Stimulated activated CD4-positive, alpha-beta T cell treated with anti-CD3 and anti-CD28 coated beads, Interleukin-15, amount 100 ng/mL, for 24 hours (primary cell): Measurements from ENCODE around the gene COTL1.
A peak's percentile ranks its signal among the peaks of the same experiment; 100 is the strongest.

Experiments
- DNase-seq: peaks from one replicate; pipeline ENCODE4 v3.0.0-alpha.2; 2020

Gene COTL1

DNA sequence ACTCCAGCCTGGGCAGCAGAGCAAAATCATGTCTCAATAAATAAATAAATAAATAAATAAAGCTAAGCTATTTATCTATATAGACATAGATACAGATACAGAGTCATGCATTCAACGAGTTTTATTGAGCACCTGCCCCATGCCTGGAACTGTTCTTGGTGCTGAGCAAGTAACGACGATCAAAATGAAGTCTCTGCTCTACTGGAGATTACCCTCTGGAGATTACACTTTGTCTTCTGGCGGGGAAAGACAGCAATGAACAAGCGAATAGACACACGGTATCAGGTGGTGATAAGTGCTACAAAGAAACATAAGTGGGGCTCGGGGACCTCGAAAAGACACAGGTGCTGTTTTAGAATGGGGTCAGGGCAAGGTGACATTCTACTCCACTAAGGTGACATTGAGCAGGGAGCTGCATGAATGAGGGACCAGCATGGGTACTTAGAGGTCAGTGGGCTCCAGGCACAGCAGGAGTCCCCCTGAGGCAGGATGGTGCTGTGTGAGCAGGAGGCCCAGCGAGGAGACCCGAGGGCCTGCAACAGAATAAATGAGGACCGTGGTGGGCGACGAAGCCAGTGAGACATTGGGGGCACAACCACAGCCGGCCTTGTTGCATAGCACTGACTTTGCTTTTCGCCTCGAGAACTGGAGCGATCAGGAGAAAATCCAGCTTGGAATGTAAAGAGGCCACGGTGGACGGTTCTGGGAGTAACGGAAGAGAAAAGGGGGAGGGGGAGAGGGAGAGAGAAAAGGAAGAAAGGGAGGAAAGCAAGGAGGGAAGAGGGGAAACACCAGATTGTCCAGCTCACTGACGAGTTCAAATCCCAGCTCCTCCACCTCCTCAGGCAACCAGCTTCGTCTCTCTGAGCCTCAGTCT lies 71.0 kb downstream of the COTL1 start:
- DNase-seq, result no peak

- no peak for DNase-seq
Measured at GRCh38 chr16:84545114-84545737, 72.7 kb downstream of the COTL1 start.

GRCh38 chr16:84544031-84544773 lies 73.7 kb downstream of the COTL1 start:
- peak; percentile 65 for DNase-seq

GRCh38 chr16:84543253-84543652 lies 74.6 kb downstream of the COTL1 start:
- no peak for DNase-seq

DNA sequence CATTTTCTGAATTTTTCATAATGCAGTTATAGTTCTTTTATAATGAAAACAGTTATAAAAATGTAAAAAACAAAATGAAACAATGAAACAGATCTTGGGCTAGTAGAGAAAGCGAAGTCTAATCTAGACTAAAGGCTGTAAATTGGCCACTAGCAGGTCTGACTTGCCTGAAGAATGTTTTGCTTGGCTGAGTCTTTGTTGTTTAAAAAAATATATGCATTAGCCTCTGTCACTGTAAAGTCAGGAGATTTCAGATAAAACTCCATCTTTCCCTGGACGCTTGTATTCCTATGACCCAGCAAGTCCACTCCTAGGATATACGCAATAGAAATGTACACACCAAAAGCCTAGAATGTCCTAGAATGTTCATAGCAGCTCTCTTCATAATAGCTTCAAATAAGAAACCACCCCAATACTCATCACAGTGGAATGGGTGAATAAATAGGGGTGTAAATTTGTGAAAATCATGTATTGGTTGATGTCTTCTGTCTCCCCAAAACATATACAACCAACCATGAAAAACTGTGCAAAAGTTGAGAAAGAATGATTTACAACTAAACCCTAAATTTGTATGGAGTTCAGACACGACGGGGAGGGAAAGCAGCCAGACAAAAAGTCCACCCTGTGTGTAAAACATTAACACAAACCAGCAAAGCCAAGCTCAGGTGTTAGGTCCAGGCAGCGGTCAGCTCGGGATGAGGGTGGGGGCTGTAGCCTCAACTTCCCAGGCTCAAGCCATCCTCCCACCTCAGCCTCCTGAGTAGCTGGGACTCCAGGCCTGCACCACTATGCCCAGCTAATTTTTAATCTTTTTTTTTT lies 75.7 kb downstream of the COTL1 start:
- no peak for DNase-seq

- DNase-seq, result no peak
Measured at GRCh38 chr16:84540194-84540593, 77.7 kb downstream of the COTL1 start.

- no peak for DNase-seq
Measured at GRCh38 chr16:84538222-84538840, 79.5 kb downstream of the COTL1 start.

DNA sequence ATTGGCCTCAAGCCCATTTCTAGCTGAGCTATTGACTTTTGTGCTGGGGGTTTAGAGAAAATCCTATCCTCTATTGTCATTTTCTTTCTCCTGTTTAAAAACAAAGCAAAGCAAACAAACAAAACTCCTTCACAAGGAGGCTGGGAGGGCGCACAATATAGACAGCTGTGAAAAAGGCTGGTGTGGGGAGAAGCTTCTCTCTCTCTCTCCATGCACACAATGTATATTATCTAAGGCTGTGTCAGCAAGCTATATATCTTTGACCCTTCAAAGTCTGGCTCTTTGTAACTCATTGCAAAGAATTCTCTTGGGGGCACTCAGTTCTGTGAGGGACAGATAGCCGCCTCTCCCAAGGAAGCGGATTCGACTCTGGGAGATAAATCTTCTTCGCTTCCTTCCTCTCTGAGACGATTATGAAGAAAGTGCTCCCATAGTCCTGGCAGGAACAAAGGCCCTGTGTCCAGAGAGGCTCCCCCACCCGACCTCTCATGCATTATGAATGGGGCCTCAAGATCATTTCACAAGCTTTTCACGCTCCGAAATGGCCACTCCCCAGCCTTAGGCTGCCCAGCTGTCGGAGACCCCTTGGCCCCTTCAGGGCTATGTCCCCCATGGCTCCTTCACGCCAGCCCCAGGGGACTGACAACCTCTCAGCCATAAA lies 80.3 kb downstream of the COTL1 start:
- DNase-seq, result no peak

GRCh38 chr16:84535851-84536250 lies 82.0 kb downstream of the COTL1 start:
- DNase-seq, result no peak

GRCh38 chr16:84535408-84535807 lies 82.5 kb downstream of the COTL1 start:
- no peak for DNase-seq

- no peak for DNase-seq
Measured at GRCh38 chr16:84534815-84535214, 83.1 kb downstream of the COTL1 start.

GRCh38 chr16:84532855-84533486 lies 84.9 kb downstream of the COTL1 start:
- DNase-seq, result no peak

DNA sequence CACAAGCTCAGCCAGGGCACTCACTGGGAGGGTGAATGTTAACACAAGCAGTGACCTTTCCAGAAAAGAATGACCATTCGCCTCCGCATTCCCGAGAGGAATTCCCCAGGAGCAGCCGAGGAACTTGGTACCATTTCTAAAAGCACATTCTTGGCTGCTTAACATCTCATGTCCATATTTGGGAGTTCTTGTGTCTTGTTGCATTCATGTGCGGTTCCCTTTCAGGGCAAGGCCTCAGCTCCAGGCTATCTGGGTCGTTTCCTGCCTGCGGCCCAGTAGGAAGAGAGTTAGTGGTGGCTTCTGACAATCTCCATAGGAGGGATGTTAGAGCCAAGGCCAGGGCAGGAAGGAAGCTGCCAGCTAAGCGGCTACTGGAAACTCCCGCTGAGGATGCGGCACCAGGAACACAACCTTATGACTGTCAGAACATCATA lies 85.6 kb downstream of the COTL1 start:
- DNase-seq, result no peak

DNA sequence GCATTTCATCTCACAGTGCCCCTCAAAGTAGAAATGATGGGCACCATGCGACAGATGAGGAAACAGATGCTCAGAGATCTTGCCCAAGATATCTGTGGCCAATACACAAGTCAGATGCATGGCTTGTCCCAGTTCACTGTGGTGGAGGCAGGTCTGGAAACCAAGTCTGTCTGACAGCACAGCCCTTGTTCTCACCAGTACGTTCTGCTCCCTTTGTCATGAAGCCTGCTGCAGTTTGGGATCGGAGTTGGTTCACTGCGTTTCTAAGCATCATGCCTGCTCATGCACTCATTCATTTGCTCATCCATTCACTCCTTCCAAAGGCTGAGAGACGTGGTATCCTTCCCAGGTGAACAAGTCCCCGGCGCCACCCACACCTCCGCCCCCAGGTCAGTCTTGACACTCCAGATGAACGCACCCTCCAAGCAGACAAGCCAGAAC lies 86.2 kb downstream of the COTL1 start:
- DNase-seq, result no peak

- DNase-seq, result no peak
Measured at GRCh38 chr16:84530590-84530989, 87.3 kb downstream of the COTL1 start.

GRCh38 chr16:84529607-84530006 lies 88.3 kb downstream of the COTL1 start:
- DNase-seq, result no peak

GRCh38 chr16:84528322-84528721 lies 89.6 kb downstream of the COTL1 start:
- no peak for DNase-seq

DNA sequence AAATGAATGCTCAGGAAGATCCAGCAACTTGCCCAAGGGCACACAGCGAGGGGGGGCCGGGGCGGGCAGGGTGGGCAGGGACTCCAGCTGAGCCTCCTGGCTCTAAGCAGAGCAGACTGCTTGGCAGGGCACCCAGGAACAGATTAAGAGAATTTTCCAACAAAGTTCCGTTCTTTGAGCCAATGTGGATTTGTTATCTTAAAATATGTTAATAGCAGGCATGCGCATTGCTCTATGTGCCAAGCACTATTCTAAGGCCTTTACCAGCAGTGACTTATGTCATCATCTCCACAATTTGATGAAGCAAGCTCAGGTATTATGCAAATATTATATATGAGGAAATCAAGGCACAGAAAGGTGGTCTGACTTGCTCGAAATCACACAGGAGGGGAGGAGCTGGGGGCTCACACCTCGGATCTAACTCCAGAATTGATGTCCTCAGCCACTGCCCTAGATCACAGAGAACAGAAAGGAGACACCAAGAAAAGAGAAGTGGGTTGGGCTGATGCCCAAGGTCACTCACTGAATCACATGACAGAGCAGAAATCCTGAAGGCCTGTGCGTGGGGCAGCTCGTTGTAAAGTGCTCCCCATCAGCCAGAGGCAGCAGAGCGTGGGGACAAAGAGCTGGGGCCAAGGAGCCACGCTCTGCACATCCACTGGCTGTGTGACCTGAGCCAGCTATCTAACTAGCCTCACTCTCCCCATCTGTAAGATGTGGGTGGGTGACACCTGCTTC lies 90.2 kb downstream of the COTL1 start:
- DNase-seq, result no peak

GRCh38 chr16:84526794-84527531 lies 90.9 kb downstream of the COTL1 start:
- DNase-seq, result no peak
